ENCODE data around the gene CACNA1S. TPM values are rescaled to one million over a fixed set of nuclear protein-coding genes. Genes with fewer than 3 reads are reported as not detected.

CACNA1S gene
- total RNA-seq, 1 donor from 2014 or later = 0.07 TPM

DNA sequence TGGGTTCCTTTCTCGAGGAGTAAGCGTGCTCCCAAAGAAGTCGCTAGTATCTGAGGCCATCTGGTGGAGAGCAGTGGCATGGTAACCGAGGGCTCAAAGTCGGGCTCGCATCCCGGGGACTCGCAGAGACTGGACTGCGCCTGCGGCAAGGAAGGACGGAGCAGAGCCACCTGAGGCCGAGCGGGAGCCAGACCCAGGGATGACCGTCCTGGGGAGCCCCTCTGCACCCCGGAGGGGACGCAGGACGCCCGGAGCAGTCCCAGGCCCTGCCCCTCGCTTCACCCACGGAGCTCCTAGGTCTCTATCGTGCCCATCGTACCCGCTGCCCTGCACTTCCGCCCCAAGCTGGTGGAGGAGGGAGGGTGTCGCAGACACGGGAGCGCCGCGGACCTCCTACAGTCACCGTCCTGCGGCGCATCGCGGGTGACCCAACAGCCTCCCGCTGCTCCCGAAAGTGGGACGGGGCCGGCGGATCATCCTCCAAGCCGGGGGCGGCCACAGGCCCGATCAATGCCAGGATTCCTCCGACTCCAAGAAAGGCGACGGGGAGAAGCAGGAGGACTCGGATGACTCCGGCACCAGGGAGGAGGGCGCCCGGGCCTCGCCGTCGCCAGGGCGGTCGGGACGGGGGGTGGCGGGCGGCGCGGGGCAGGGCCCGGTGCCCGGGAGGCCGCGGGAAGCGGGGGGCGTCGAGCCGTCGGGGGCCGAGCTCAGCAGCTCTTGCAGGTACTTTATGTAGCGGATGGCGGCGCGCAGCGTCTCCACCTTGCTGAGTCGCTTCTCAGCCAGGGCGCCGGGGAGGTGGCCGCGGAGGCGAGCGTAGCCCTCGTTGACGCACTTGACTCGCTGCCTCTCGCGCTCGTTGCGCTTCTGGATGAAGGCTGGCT lies 2.3 kb upstream of the CACNA1S start:
- peaks cover 6% of the 10 kb centered on the region for H3K4me1 Mint-ChIP-seq
- no peaks in the 10 kb centered on the region for H3K9me3 Mint-ChIP-seq
- peaks cover 34% of the 10 kb centered on the region for H3K27me3 Mint-ChIP-seq (ENCODE audit: low read depth)
- TF ChIP-seq, protein P1, sequence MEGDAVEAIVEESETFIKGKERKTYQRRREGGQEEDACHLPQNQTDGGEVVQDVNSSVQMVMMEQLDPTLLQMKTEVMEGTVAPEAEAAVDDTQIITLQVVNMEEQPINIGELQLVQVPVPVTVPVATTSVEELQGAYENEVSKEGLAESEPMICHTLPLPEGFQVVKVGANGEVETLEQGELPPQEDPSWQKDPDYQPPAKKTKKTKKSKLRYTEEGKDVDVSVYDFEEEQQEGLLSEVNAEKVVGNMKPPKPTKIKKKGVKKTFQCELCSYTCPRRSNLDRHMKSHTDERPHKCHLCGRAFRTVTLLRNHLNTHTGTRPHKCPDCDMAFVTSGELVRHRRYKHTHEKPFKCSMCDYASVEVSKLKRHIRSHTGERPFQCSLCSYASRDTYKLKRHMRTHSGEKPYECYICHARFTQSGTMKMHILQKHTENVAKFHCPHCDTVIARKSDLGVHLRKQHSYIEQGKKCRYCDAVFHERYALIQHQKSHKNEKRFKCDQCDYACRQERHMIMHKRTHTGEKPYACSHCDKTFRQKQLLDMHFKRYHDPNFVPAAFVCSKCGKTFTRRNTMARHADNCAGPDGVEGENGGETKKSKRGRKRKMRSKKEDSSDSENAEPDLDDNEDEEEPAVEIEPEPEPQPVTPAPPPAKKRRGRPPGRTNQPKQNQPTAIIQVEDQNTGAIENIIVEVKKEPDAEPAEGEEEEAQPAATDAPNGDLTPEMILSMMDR (conservative IDR thresholded peaks at IDR 0.05) = peak; percentile 85
- peak overlapping the region; percentile 77 for H3K4me3 Mint-ChIP-seq
- peak overlapping the region; percentile 67 for H3K27ac Mint-ChIP-seq (ENCODE audit: unreplicated experiment)
- peak; percentile 85 for DNase-seq (ENCODE audit: low read depth, low spot score)
- no peaks in the 10 kb centered on the region for H3K36me3 Mint-ChIP-seq (ENCODE audit: low read depth)

DNA sequence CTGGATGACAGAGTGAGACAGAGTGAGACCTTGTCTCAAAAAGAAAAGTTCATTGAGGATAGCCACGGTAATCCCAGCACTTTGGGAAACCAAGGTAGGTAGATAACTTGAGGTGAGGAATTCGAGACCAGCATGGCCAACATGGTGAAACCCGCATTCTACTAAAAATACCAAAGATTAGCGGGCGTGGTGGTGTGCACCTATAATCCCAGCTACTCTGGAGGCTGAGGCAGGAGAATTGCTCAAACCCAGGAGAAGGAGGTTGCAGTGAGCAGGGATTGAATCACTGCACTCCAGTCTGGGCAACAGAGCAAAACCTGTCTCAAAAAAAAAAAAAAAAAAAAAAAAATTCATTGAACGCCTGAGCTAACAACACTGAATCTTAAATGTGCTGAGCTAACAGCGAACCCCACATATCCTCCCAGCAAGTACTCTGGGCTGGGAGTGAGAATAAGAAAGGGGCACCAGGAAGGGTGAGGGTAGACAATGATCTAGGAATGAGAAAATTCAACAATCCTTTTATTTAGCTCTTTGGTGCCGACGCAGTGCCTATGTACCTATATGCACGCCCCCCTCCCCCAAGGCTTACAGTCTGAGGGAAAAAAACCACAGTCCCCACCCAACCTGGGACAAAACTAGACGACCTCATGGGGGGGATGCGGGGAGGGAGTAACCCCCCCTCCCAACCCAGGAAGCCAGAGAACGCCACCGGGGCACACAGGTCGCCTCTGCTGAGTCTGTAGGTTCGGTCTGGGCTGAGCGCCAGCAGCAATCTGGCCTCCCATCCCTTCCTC lies 1.4 kb upstream of the CACNA1S start:
- peaks cover 29% of the 10 kb centered on the region for H3K27me3 Mint-ChIP-seq (ENCODE audit: low read depth)
- peaks cover 9% of the 10 kb centered on the region for H3K4me1 Mint-ChIP-seq
- DNase-seq (ENCODE audit: low read depth, low spot score) = no peak
- TF ChIP-seq, protein P1 (conservative IDR thresholded peaks at IDR 0.05) = no peak
- no peaks in the 10 kb centered on the region for H3K36me3 Mint-ChIP-seq (ENCODE audit: low read depth)
- no peak overlapping the region for H3K27ac Mint-ChIP-seq (ENCODE audit: unreplicated experiment)
- peak overlapping the region; percentile 77 for H3K4me3 Mint-ChIP-seq
- no peaks in the 10 kb centered on the region for H3K9me3 Mint-ChIP-seq

DNA sequence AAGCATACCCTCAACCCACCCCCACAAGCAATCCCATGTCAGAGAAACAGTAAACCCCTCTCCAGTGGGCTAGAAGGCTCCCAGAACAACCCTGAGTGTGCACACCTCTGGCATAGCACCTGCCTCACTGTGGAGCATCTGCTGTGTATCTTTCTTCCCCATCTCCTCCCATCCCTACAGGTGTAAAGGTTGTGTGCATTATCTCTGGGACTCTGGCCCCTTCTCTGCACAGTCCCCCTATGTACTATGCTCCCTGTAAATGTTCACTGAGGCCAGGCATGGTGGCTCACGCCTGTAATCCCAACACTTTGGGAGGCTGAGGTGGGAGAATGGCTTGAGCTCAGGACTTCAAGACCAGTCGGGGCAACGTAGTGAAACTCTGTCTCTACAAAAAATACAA lies 700 bp upstream of the CACNA1S start:
- peaks cover 16% of the 10 kb centered on the region for H3K4me1 Mint-ChIP-seq
- peaks cover 29% of the 10 kb centered on the region for H3K27me3 Mint-ChIP-seq (ENCODE audit: low read depth)
- DNase-seq (ENCODE audit: low read depth, low spot score) = no peak
- H3K9me3 Mint-ChIP-seq = no peaks in the 10 kb centered on the region
- H3K36me3 Mint-ChIP-seq (ENCODE audit: low read depth) = no peaks in the 10 kb centered on the region
- TF ChIP-seq, protein P1 (conservative IDR thresholded peaks at IDR 0.05) = no peak
- no peak overlapping the region for H3K27ac Mint-ChIP-seq (ENCODE audit: unreplicated experiment)
- H3K4me3 Mint-ChIP-seq = peak overlapping the region; percentile 47

DNA sequence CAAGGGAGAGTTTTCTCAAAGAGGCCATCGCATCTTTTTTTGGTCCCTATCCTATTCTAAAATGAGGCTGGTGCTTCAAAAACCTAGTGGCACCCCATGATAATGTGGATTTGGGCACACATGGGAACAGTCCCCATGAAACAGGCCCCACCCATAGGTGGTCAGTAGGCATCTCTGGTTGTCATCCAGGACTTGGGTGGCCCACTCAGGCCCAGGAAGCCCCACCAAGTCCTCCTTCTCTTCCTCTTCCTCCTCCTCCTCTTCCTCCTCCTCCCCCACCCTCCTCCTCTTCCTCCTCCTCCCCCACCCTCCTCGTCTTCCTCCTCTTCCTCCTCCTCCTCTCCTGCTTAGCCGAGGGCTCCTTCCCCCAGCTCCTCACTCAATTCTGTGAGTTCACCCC lies 554 bp downstream of the CACNA1S start:
- DNase-seq (ENCODE audit: low read depth, low spot score) = no peak
- Mint-ChIP-seq H3K4me1 (peaks cover 24% of the 10 kb centered on the region), H3K9me3 (no peaks in the 10 kb centered on the region), H3K36me3 (ENCODE audit: low read depth) (no peaks in the 10 kb centered on the region), H3K4me3 (no peak overlapping the region), H3K27me3 (ENCODE audit: low read depth) (peaks cover 24% of the 10 kb centered on the region), H3K27ac (ENCODE audit: unreplicated experiment) (no peak overlapping the region)
- TF ChIP-seq, protein P1 (conservative IDR thresholded peaks at IDR 0.05) = no peak

DNA sequence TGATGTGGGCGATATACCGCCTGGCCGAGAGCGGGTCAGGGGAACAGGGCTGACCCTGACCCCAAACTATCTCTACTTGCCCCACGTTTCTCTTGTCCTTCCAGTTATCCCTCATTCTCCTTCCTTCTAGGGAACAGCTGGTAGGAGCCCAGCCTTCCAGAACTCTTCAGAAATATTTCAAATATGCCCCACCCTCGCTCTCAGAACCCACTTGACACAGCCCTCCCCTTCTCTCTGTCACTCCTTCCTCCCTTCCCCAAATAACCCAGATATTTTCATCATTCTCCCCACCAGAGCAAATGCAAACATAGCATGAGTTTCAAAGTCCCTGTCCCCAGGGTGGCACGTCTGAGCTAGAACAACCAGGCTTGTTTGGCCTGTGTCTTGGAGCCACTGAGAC lies 1.1 kb downstream of the CACNA1S start:
- TF ChIP-seq, protein P1 (conservative IDR thresholded peaks at IDR 0.05) = no peak
- H3K4me1 Mint-ChIP-seq = peaks cover 29% of the 10 kb centered on the region
- H3K36me3 Mint-ChIP-seq (ENCODE audit: low read depth) = no peaks in the 10 kb centered on the region
- no peak overlapping the region for H3K27ac Mint-ChIP-seq (ENCODE audit: unreplicated experiment)
- DNase-seq (ENCODE audit: low read depth, low spot score) = no peak
- H3K27me3 Mint-ChIP-seq (ENCODE audit: low read depth) = peaks cover 19% of the 10 kb centered on the region
- H3K9me3 Mint-ChIP-seq = no peaks in the 10 kb centered on the region
- no peak overlapping the region for H3K4me3 Mint-ChIP-seq

Data from neural crest cell (in vitro differentiated cells).